ENCODE results near the gene FLRT3. TPM values are rescaled to one million over a fixed set of nuclear protein-coding genes. Genes with fewer than 3 reads are reported as not detected.

FLRT3 gene
- total RNA-seq, 1 experiment from 2014 or later = not detected

GRCh38 chr20:14319704-14320103 is 17.7 kb downstream of the FLRT3 start:
- no peak overlapping the region for H3K4me3 ChIP-seq (ENCODE audit: low read depth, low read length, poor library complexity, severe bottlenecking)
- no peaks in the 10 kb centered on the region for H3K36me3 ChIP-seq (ENCODE audit: insufficient read depth, low read length, poor library complexity, severe bottlenecking)
- no peaks in the 10 kb centered on the region for H3K4me1 ChIP-seq (ENCODE audit: insufficient read depth, low read length, poor library complexity, severe bottlenecking)
- intact Hi-C loops (cut with micrococcal nuclease; ENCODE audit: unreplicated experiment) = no loop called here
- H3K9me3 ChIP-seq (ENCODE audit: low read depth, low read length, poor library complexity, severe bottlenecking) = no peaks in the 10 kb centered on the region
- POLR2A ChIA-PET (ENCODE audit: low non-redundant PET) = no interaction called here
- no peak for DNase-seq (ENCODE audit: low spot score)
- BruUV-seq (replicated peaks) = no TSS peak
- CTCF ChIA-PET = no interaction called here
- no peak overlapping the region for H3K27ac ChIP-seq (ENCODE audit: low read depth, low read length, poor library complexity, severe bottlenecking)
- TF ChIP-seq EZH2 (IDR thresholded peaks at IDR 0.05; ENCODE audit: borderline replicate concordance, low read depth, low read length, poor library complexity, severe bottlenecking) = no peak
- TF ChIP-seq CTCF (conservative IDR thresholded peaks at IDR 0.05; ENCODE audit: low read depth, low read length) = no peak
- no peaks in the 10 kb centered on the region for H3K27me3 ChIP-seq (replicated peaks; ENCODE audit: insufficient read depth, low read depth, low read length, poor library complexity)

- no peaks in the 10 kb centered on the region for H3K27me3 ChIP-seq (replicated peaks; ENCODE audit: insufficient read depth, low read depth, low read length, poor library complexity)
- H3K4me3 ChIP-seq (ENCODE audit: low read depth, low read length, poor library complexity, severe bottlenecking) = no peak overlapping the region
- POLR2A ChIA-PET (ENCODE audit: low non-redundant PET) = no interaction called here
- no peak for DNase-seq (ENCODE audit: low spot score)
- H3K9me3 ChIP-seq (ENCODE audit: low read depth, low read length, poor library complexity, severe bottlenecking) = no peaks in the 10 kb centered on the region
- H3K27ac ChIP-seq (ENCODE audit: low read depth, low read length, poor library complexity, severe bottlenecking) = no peak overlapping the region
- intact Hi-C loops (cut with micrococcal nuclease; ENCODE audit: unreplicated experiment) = no loop called here
- no peaks in the 10 kb centered on the region for H3K4me1 ChIP-seq (ENCODE audit: insufficient read depth, low read length, poor library complexity, severe bottlenecking)
- no TSS peak for BruUV-seq (replicated peaks)
- CTCF ChIA-PET = no interaction called here
- TF ChIP-seq EZH2 (IDR thresholded peaks at IDR 0.05; ENCODE audit: borderline replicate concordance, low read depth, low read length, poor library complexity, severe bottlenecking) = no peak
- no peak for TF ChIP-seq CTCF (conservative IDR thresholded peaks at IDR 0.05; ENCODE audit: low read depth, low read length)
- no peaks in the 10 kb centered on the region for H3K36me3 ChIP-seq (ENCODE audit: insufficient read depth, low read length, poor library complexity, severe bottlenecking)
These were observed 23.9 kb downstream of the FLRT3 start for GRCh38 chr20:14313341-14314020.

GRCh38 chr20:14312001-14312400 is 25.4 kb downstream of the FLRT3 start:
- H3K4me1 ChIP-seq (ENCODE audit: insufficient read depth, low read length, poor library complexity, severe bottlenecking) = no peaks in the 10 kb centered on the region
- H3K27me3 ChIP-seq (replicated peaks; ENCODE audit: insufficient read depth, low read depth, low read length, poor library complexity) = no peaks in the 10 kb centered on the region
- no peaks in the 10 kb centered on the region for H3K9me3 ChIP-seq (ENCODE audit: low read depth, low read length, poor library complexity, severe bottlenecking)
- BruUV-seq (replicated peaks) = no TSS peak
- no peak for DNase-seq (ENCODE audit: low spot score)
- intact Hi-C loops (cut with micrococcal nuclease; ENCODE audit: unreplicated experiment) = no loop called here
- POLR2A ChIA-PET (ENCODE audit: low non-redundant PET) = no interaction called here
- H3K36me3 ChIP-seq (ENCODE audit: insufficient read depth, low read length, poor library complexity, severe bottlenecking) = no peaks in the 10 kb centered on the region
- TF ChIP-seq CTCF (conservative IDR thresholded peaks at IDR 0.05; ENCODE audit: low read depth, low read length) (no peak), EZH2 (IDR thresholded peaks at IDR 0.05; ENCODE audit: borderline replicate concordance, low read depth, low read length, poor library complexity, severe bottlenecking) (no peak)
- H3K4me3 ChIP-seq (ENCODE audit: low read depth, low read length, poor library complexity, severe bottlenecking) = no peak overlapping the region
- CTCF ChIA-PET = no interaction called here
- H3K27ac ChIP-seq (ENCODE audit: low read depth, low read length, poor library complexity, severe bottlenecking) = no peak overlapping the region

Data from A673 (cell line).